MM.1S (cell line): ENCODE results near the gene KRIT1.

Source experiments
- DNase-seq: peaks from one replicate; pipeline ENCODE4 v3.0.0-alpha.2; 2015
- H2AFZ ChIP-seq: fragments of 300-600 bp; sonication (generic); 2 replicates; pipeline ENCODE4 v1.6.0; 2016; ENCODE audit warnings: antibody characterized with exemption, low read length
- H3F3A ChIP-seq: fragments of 300-600 bp; sonication (generic); 2 replicates; pipeline ENCODE4 v1.6.1; 2016; ENCODE audit warnings: mild to moderate bottlenecking, antibody characterized with exemption, low read length, moderate library complexity, mixed read lengths; ENCODE audit not compliant: insufficient read depth
- H3K27ac ChIP-seq: fragments of 300-600 bp; sonication (generic); 2 replicates; pipeline ENCODE4 v1.5.1; 2016; ENCODE audit warnings: mild to moderate bottlenecking, low read length
- H3K27me3 ChIP-seq: fragments of 300-600 bp; sonication (generic); replicated peaks from 2 replicates; pipeline ENCODE4 v1.6.0; 2016; ENCODE audit warnings: low read length; ENCODE audit not compliant: insufficient read depth
- H3K36me3 ChIP-seq: fragments of 300-600 bp; sonication (generic); replicated peaks from 2 replicates; pipeline ENCODE4 v1.6.1; 2016; ENCODE audit warnings: mild to moderate bottlenecking, low read length, mixed read lengths; ENCODE audit not compliant: insufficient read depth
- H3K4me1 ChIP-seq: fragments of 300-600 bp; sonication (generic); 2 replicates; pipeline ENCODE4 v1.6.1; 2016; ENCODE audit warnings: low read length, mixed read lengths
- H3K4me2 ChIP-seq: fragments of 300-600 bp; sonication (generic); 2 replicates; pipeline ENCODE4 v1.6.0; 2016; ENCODE audit warnings: low read depth, low read length
- H3K4me3 ChIP-seq: fragments of 300-600 bp; sonication (generic); 2 replicates; pipeline ENCODE4 v1.5.1; 2016; ENCODE audit warnings: low read length, mixed read lengths
- H3K79me2 ChIP-seq: fragments of 300-600 bp; sonication (generic); 2 replicates; pipeline ENCODE4 v1.6.1; 2016; ENCODE audit warnings: mixed run types, low read length, mixed read lengths
- H3K9ac ChIP-seq: fragments of 300-600 bp; sonication (generic); 2 replicates; pipeline ENCODE4 v1.6.1; 2016; ENCODE audit warnings: low read length, mixed read lengths
- H3K9me2 ChIP-seq: fragments of 300-600 bp; sonication (generic); replicated peaks from 2 replicates; pipeline ENCODE4 v1.6.1; 2016; ENCODE audit warnings: mild to moderate bottlenecking, low read length, mixed read lengths; ENCODE audit not compliant: insufficient read depth
- H3K9me3 ChIP-seq: fragments of 300-600 bp; sonication (generic); replicated peaks from 2 replicates; pipeline ENCODE4 v1.6.1; 2016; ENCODE audit warnings: mild to moderate bottlenecking, low read length, mixed read lengths; ENCODE audit not compliant: insufficient read depth
- H4K20me1 ChIP-seq: fragments of 300-600 bp; sonication (generic); 2 replicates; pipeline ENCODE4 v1.6.1; 2016; ENCODE audit warnings: mild to moderate bottlenecking, low read length, moderate library complexity, mixed read lengths; ENCODE audit not compliant: insufficient read depth
- CTCF ChIP-seq: fragments of 300-600 bp; sonication (generic); IDR thresholded peaks from 2 replicates; pipeline ENCODE4 v1.5.1; 2016; ENCODE audit warnings: antibody characterized with exemption, low read length, mixed read lengths
- EZH2 ChIP-seq: fragments of 300-600 bp; sonication (generic); optimal IDR thresholded peaks from 2 replicates; pipeline ENCODE3; 2017; ENCODE audit warnings: low read depth, mild to moderate bottlenecking, antibody characterized with exemption, low read length, mixed read lengths
- EZH2phosphoT487 ChIP-seq: fragments of 300-600 bp; sonication (generic); IDR thresholded peaks from 2 replicates; pipeline ENCODE4 v1.6.1; 2018; ENCODE audit warnings: antibody characterized with exemption, low read length

Gene KRIT1

DNA sequence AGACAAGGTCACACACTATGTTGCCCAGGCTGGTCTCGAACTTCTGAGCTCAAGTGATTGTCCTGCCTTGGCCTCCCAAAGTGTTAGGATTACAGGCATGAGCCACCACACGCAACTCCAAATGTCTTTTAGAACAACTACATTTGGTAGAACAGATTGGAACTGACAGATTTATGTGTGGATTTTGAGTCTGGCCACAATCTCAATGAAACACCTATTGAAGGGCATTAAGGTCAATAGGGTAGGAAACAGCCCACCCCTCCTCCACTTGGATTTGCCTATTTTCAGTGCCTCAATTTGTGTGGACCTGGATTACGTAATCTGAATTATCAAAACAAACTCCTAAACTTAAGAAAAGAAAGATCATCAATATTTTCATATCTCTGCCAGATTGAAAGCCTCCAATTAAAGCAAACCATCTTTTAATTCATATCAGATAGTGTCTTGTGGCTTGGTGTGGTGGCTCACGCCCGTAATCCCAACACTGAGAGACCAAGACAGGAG lies 95.9 kb downstream of the KRIT1 start:
- Histone ChIP-seq H3K27me3 (no peaks in the 10 kb centered on the region), H3K9ac (no peak overlapping the region), H4K20me1 (no peaks in the 10 kb centered on the region), H3K9me2 (no peaks in the 10 kb centered on the region), H3K79me2 (no peaks in the 10 kb centered on the region), H3K4me1 (no peaks in the 10 kb centered on the region), H3K27ac (no peak overlapping the region), H3K4me3 (no peak overlapping the region), H3K9me3 (no peaks in the 10 kb centered on the region), H2AFZ (no peak overlapping the region), H3K36me3 (no peaks in the 10 kb centered on the region), H3K4me2 (no peak overlapping the region), H3F3A (no peaks in the 10 kb centered on the region)
- TF ChIP-seq EZH2phosphoT487 (no peak), EZH2 (no peak), CTCF (no peak)
- DNase-seq = no peak
